Astrocyte (in vitro differentiated cells and primary cell): ENCODE results near the gene FBXW7.

Source experiments
- CTCF ChIP-seq: IDR thresholded peaks from 2 replicates; pipeline ENCODE4 v1.5.1; 2011; ENCODE audit warnings: low read depth, mild to moderate bottlenecking, inconsistent platforms, low read length, moderate library complexity; ENCODE audit not compliant: insufficient read depth
- EZH2 ChIP-seq: IDR thresholded peaks from 2 replicates; pipeline ENCODE4 v1.6.1; 2012; ENCODE audit warnings: mild to moderate bottlenecking, low read length, inconsistent platforms; ENCODE audit not compliant: insufficient read depth

- TF ChIP-seq CTCF (no peak), EZH2 (no peak)
These were observed 245.4 kb downstream of the FBXW7 start for GRCh38 chr4:152290366-152290921.
